Chondrocyte (in vitro differentiated cells): ENCODE results near the gene ALPI. TPM values are rescaled to one million over a fixed set of nuclear protein-coding genes. Genes with fewer than 3 reads are reported as not detected.

Experiments
- DNase-seq: peaks from one replicate; pipeline ENCODE4 v3.0.0; 2021; ENCODE audit warnings: mixed read lengths, low spot score
- H3K27ac Mint-ChIP-seq: one replicate; pipeline ENCODE4 v1.8.0; 2021; ENCODE audit warnings: mild to moderate bottlenecking, moderate library complexity, mixed read lengths; ENCODE audit not compliant: unreplicated experiment
- H3K27me3 Mint-ChIP-seq: 2 replicates; pipeline ENCODE4 v1.8.0; 2021; ENCODE audit warnings: low read depth, mixed read lengths
- H3K36me3 Mint-ChIP-seq: 2 replicates; pipeline ENCODE4 v1.8.0; 2021; ENCODE audit warnings: low read depth, mixed read lengths
- H3K4me1 Mint-ChIP-seq: 2 replicates; pipeline ENCODE4 v1.8.0; 2021; ENCODE audit warnings: low read depth, mild to moderate bottlenecking, mixed read lengths
- H3K4me3 Mint-ChIP-seq: one replicate; pipeline ENCODE4 v1.8.0; 2021; ENCODE audit warnings: mild to moderate bottlenecking, moderate library complexity, mixed read lengths; ENCODE audit not compliant: unreplicated experiment
- H3K9me3 Mint-ChIP-seq: 2 replicates; pipeline ENCODE4 v1.8.0; 2021; ENCODE audit warnings: low read depth, mixed read lengths
- total RNA-seq: library from RNA; stranded (reverse); gene quantifications from 3 replicates; pipeline ENCODE4 v1.2.1, GENCODE V29; 2021
- TF ChIP-seq, protein P1 (sequence below): fragments of 200-600 bp; sonication (generic); IDR thresholded peaks from 2 replicates; pipeline ENCODE4 v1.5.0; 2021; ENCODE audit warnings: antibody characterized with exemption, mild to moderate bottlenecking, moderate library complexity

Gene ALPI
- total RNA-seq, 1 donor from 2014 or later, result not detected

DNA sequence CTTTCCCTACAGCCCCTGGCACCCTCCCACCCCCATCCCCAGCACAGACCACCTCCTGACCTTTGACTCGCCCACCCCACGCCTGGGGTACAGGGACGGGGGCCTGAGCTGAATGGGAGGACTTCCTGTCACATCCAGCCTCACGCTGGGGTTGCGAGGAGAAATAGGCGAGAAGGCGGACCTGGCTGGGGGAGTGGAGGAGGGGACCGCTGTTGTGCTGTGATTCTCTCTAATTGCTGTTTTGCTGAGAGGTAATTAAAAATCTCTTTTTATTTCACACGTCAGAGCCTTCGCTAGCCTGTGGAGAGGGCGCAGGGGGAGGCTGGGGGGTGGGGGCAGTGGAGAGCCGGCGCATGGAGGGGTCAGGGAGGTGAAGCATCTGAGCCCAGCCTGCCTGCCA is 41.4 kb downstream of the ALPI start:
- H3K4me3 Mint-ChIP-seq, result no peak overlapping the region
- TF ChIP-seq, protein P1, sequence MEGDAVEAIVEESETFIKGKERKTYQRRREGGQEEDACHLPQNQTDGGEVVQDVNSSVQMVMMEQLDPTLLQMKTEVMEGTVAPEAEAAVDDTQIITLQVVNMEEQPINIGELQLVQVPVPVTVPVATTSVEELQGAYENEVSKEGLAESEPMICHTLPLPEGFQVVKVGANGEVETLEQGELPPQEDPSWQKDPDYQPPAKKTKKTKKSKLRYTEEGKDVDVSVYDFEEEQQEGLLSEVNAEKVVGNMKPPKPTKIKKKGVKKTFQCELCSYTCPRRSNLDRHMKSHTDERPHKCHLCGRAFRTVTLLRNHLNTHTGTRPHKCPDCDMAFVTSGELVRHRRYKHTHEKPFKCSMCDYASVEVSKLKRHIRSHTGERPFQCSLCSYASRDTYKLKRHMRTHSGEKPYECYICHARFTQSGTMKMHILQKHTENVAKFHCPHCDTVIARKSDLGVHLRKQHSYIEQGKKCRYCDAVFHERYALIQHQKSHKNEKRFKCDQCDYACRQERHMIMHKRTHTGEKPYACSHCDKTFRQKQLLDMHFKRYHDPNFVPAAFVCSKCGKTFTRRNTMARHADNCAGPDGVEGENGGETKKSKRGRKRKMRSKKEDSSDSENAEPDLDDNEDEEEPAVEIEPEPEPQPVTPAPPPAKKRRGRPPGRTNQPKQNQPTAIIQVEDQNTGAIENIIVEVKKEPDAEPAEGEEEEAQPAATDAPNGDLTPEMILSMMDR, result no peak
- no peak for DNase-seq
- peaks cover 21% of the 10 kb centered on the region for H3K27me3 Mint-ChIP-seq
- no peaks in the 10 kb centered on the region for H3K36me3 Mint-ChIP-seq
- H3K4me1 Mint-ChIP-seq, result peaks cover under 1% of the 10 kb centered on the region
- no peak overlapping the region for H3K27ac Mint-ChIP-seq
- no peaks in the 10 kb centered on the region for H3K9me3 Mint-ChIP-seq

DNA sequence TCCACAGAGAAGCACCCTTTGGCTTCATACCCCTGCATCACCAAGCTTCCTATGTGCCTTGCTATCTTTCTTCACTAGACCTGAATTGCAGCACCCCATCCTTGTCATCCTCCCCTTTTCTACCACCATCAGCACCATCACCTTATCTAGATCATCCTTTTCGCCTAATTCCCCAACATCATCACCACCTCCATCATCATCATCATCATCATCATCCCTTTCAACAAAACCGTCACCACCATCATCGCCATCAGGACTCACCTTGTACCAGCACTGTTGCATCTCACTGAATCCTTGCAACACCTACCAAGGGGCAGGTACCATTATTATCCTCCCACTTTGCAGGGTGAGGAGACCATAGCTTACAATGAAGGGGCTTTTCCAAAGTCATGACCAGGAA is 42.5 kb downstream of the ALPI start:
- TF ChIP-seq, protein P1, result no peak
- H3K4me3 Mint-ChIP-seq, result no peak overlapping the region
- peaks cover 24% of the 10 kb centered on the region for H3K27me3 Mint-ChIP-seq

DNA sequence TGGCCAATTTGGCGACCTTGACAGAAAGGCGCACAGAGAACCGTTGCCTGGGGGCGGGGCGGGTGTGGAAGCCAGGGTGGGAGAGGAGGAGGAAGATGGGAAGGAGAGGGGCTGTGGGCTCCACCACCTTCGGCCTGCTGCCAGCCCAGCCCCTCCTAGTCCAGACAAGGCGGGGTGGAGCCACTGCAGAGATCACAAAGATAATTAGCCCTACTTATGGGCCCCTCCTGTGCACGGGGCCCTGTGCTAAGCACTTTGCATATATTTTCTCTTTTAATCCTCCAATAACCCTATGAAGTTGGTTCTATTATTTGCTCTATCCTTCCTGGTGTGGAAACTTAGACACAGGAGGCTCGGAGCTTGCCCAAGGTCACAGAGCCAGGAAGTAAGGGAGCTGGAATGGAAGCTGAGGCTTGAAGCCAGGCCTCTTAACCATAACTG is 45.4 kb downstream of the ALPI start:
- no peaks in the 10 kb centered on the region for H3K9me3 Mint-ChIP-seq
- peaks cover 45% of the 10 kb centered on the region for H3K27me3 Mint-ChIP-seq

More for the DNA sequence above, 42.5 kb downstream of the ALPI start:
- Mint-ChIP-seq H3K4me1 (peaks cover 4% of the 10 kb centered on the region), H3K9me3 (no peaks in the 10 kb centered on the region), H3K36me3 (no peaks in the 10 kb centered on the region), H3K27ac (no peak overlapping the region)
- no peak for DNase-seq

DNA sequence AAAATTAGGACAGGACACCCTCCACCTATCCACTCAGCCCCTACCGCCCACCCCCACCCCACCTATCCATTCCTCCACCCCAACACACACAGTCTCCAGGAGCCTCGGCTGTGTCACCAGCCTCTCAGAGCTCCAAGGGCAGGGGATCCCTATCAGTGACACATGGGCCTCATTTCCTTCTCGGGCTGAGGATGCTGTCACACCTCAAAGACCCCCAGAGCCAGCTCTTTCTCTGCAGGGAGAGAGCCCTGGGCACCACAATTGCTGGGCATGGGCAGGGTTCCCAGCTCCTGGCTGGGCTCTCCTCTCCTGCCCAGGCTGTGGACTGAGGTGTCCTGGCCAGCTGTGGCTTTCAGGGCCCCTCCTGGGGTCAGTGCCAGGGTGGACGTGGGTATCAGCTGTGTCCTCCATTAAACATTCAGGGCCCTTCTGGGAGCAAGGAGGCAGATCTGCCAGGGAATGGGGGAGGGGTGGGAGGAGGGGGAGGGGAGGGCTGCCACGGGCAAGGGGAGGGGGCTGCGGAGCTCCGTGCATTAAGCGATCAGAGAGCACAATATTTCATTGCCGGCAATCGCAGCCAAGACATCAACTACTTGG is 45.9 kb downstream of the ALPI start:
- peaks cover 9% of the 10 kb centered on the region for H3K4me1 Mint-ChIP-seq
- no peaks in the 10 kb centered on the region for H3K9me3 Mint-ChIP-seq
- no peak for DNase-seq
- peaks cover 45% of the 10 kb centered on the region for H3K27me3 Mint-ChIP-seq
- TF ChIP-seq, protein P1, result no peak
- H3K27ac Mint-ChIP-seq, result no peak overlapping the region
- no peak overlapping the region for H3K4me3 Mint-ChIP-seq
- no peaks in the 10 kb centered on the region for H3K36me3 Mint-ChIP-seq

More for the DNA sequence above, 45.4 kb downstream of the ALPI start:
- DNase-seq, result no peak
- no peak overlapping the region for H3K27ac Mint-ChIP-seq
- TF ChIP-seq, protein P1, result no peak
- H3K4me1 Mint-ChIP-seq, result peaks cover 9% of the 10 kb centered on the region
- H3K4me3 Mint-ChIP-seq, result no peak overlapping the region
- no peaks in the 10 kb centered on the region for H3K36me3 Mint-ChIP-seq

DNA sequence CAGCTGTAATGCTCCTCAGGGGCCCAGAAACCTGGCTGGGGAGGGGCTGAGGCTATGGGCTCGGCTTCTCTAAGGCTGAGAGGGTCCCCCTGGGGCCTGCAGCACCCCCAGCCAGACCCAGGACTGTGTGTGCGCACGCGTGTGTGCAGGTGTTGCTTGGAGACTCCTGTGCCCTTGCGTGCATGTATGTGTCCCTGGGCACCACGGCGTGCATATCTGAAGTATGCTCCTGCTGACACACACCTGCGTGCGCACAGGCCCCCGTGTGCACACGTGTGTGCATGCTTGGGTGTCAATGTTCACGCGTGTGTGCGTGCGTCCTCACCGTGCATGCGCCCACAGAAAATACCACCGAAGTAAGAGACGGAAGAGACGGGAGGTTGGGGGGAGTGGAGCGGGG is 46.6 kb downstream of the ALPI start:
- TF ChIP-seq, protein P1, result no peak
- Mint-ChIP-seq H3K4me1 (peaks cover 9% of the 10 kb centered on the region), H3K9me3 (no peaks in the 10 kb centered on the region), H3K36me3 (no peaks in the 10 kb centered on the region), H3K27me3 (peaks cover 50% of the 10 kb centered on the region), H3K27ac (no peak overlapping the region), H3K4me3 (peak overlapping the region; percentile 52)
- no peak for DNase-seq
